ENCODE measurements around the gene USP21.

The USP21 gene

DNA sequence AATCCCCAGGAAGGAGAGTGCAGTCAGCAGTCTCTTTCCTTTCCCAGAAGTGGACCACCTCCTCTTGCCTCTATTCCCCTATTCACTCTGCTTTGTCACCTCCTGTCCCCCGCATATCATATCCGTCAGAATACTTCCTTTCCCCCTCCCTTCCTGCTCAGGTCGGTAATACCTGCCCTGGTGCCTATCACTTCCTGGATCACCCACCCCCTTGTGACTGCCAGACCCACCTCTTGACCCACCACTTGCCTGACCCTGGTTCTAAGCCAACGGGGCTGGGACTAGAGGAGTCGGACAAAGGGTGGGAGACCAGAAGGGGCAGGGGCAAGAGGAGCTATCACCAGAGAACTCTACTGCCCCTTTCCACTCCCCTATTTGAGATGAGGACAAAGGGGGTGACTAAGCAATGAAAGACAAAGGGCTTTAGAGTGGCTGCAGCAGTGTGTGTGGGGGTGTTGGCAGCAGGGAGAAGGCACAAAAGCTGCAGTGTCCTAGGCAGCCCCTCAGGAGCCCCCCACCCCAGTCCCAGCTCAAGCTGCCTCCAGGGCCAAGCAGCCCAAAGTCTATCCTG lies 41.2 kb downstream of the USP21 start:
- H3K27ac ChIP-seq, result peak overlapping the region; percentile 92; the same call in 1 of the 2 replicates
- TF ChIP-seq, protein P1, sequence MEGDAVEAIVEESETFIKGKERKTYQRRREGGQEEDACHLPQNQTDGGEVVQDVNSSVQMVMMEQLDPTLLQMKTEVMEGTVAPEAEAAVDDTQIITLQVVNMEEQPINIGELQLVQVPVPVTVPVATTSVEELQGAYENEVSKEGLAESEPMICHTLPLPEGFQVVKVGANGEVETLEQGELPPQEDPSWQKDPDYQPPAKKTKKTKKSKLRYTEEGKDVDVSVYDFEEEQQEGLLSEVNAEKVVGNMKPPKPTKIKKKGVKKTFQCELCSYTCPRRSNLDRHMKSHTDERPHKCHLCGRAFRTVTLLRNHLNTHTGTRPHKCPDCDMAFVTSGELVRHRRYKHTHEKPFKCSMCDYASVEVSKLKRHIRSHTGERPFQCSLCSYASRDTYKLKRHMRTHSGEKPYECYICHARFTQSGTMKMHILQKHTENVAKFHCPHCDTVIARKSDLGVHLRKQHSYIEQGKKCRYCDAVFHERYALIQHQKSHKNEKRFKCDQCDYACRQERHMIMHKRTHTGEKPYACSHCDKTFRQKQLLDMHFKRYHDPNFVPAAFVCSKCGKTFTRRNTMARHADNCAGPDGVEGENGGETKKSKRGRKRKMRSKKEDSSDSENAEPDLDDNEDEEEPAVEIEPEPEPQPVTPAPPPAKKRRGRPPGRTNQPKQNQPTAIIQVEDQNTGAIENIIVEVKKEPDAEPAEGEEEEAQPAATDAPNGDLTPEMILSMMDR (conservative IDR thresholded peaks at IDR 0.05), result no peak

- TF ChIP-seq, protein P1 (conservative IDR thresholded peaks at IDR 0.05), result no peak
- H3K27ac ChIP-seq, result peak overlapping the region; percentile 92
Observed at GRCh38 chr1:161200992-161201835, 41.9 kb downstream of the USP21 start.

- TF ChIP-seq, protein P1 (conservative IDR thresholded peaks at IDR 0.05), result peak; percentile 42
- peak within 1 kb of the TSS; percentile 92 for H3K27ac ChIP-seq
Observed at GRCh38 chr1:161201836-161202712, 42.8 kb downstream of the USP21 start, which contains the start of gene NDUFS2. Gene NDUFS2, plus strand, starts transcription at chr1:161202367. Its CDS starts 19 bp downstream, at chr1:161202386.

- no peak overlapping the region for H3K27ac ChIP-seq
- TF ChIP-seq, protein P1 (conservative IDR thresholded peaks at IDR 0.05), result no peak
Observed at GRCh38 chr1:161206411-161207140, 47.3 kb downstream of the USP21 start.

DNA sequence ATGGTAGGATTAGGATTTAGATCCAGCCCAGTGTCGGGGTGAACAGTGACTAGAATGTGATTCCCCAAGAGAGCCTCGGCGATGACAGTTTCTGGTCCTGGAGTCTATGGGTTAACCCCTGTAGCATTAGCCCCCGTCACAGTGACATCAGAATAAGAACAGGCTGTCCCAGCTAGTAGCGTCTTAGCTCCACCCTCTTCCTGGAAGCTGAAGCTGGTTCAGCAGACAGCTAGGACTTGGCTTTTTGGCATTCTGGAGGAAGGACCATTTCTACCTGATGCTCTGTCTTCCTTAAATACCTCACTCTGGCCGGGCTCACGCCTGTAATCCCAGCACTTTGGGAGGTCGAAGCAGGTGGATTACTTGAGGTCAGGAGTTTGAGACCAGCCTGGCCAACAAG lies 47.9 kb downstream of the USP21 start:
- TF ChIP-seq, protein P1 (conservative IDR thresholded peaks at IDR 0.05), result no peak
- no peak overlapping the region for H3K27ac ChIP-seq

DNA sequence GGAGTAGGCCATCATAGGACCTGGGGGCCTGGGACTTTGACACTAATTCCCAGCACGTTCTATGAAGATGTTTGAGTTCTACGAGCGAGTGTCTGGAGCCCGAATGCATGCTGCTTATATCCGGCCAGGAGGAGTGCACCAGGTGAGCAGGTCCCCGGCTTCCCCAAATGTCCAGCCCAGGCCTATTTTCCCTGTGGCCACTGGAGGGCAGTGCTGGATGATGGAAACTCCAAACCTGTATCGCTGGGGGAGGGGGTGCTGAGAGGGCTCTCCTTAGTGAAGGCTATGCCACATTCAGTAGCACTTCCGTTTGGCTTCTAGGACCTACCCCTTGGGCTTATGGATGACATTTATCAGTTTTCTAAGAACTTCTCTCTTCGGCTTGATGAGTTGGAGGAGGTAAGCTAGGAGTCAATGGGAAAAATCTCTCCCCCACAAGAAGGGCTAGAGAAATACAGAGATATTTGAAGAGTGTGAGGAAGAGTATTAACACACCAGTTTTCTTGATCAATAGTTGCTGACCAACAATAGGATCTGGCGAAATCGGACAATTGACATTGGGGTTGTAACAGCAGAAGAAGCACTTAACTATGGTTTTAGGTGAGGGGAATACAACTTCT lies 50.6 kb downstream of the USP21 start:
- TF ChIP-seq, protein P1 (conservative IDR thresholded peaks at IDR 0.05), result peak; percentile 93
- H3K27ac ChIP-seq, result no peak overlapping the region
